ENCODE results near the gene AVP. TPM values are rescaled to one million over a fixed set of nuclear protein-coding genes. Genes with fewer than 3 reads are reported as not detected.
"Not testable (repeated sequence)": the region's sequence is repeated elsewhere in the genome, so short reads cannot be mapped to it uniquely, and the experiment has no call there.

AVP gene
- total and polyA plus RNA-seq, 11 donors: not detected

DNA sequence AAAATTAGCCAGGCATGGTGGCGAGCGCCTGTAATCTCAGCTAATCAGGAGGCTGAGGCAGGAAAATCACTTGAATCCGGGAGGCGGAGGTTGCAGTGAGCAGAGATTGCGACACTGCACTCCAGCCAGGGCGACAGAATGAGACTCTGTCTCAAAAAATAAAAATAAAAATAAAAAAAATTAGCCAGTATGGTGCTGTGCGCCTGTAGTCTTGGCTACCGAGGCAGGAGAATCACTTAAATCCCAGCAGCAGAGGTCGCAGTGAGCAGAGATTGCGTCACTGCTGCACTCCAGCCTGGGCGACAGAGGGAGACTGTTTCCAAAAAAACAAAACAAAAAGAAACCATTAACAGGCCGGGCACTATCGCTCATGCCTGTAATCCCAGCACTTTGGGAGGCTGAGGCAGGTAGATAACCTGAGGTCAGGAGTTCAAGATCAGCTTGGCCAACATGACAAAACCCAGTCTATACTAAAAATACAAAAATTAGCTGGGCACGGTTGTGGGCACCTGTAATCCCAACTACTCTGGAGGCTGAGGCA, 33.4 kb upstream of the AVP start:
- not testable (repeated sequence) for H3K27me3 ChIP-seq, H3K9me3 ChIP-seq
- peak; percentile 59 to 86 (median 82) for ATAC-seq
- peaks cover 0 to 21% (median 2%) of the 10 kb centered on the region in 12 donors for H3K4me1 ChIP-seq
- peaks cover 0 to 32% (median 25%) of the 10 kb centered on the region in 9 donors for H3K36me3 ChIP-seq
- H3K4me3 ChIP-seq: peak overlapping the region in 3 of 12 donors; percentile 4 to 25 (median 20)
- intact Hi-C loops (cut with DNase I): loop anchor here in 5 of 10 donors (5.0 to 10.0 kb wide), 2 partner anchors 66 to 157 kb away; no protein-coding TSS in a partner anchor
- peak overlapping the region in 8 of 12 donors; percentile 16 to 67 (median 41) for H3K27ac ChIP-seq
- DNase-seq: peak; percentile 44 to 76 (median 68)
- TF ChIP-seq, protein P1, sequence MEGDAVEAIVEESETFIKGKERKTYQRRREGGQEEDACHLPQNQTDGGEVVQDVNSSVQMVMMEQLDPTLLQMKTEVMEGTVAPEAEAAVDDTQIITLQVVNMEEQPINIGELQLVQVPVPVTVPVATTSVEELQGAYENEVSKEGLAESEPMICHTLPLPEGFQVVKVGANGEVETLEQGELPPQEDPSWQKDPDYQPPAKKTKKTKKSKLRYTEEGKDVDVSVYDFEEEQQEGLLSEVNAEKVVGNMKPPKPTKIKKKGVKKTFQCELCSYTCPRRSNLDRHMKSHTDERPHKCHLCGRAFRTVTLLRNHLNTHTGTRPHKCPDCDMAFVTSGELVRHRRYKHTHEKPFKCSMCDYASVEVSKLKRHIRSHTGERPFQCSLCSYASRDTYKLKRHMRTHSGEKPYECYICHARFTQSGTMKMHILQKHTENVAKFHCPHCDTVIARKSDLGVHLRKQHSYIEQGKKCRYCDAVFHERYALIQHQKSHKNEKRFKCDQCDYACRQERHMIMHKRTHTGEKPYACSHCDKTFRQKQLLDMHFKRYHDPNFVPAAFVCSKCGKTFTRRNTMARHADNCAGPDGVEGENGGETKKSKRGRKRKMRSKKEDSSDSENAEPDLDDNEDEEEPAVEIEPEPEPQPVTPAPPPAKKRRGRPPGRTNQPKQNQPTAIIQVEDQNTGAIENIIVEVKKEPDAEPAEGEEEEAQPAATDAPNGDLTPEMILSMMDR (IDR thresholded peaks at IDR 0.05): peak; percentile 45 to 84 (median 60)
- 48 to 62% (median 58%) methylated on average over 14 of the region's 14 CpGs for WGBS, 4 donors

DNA sequence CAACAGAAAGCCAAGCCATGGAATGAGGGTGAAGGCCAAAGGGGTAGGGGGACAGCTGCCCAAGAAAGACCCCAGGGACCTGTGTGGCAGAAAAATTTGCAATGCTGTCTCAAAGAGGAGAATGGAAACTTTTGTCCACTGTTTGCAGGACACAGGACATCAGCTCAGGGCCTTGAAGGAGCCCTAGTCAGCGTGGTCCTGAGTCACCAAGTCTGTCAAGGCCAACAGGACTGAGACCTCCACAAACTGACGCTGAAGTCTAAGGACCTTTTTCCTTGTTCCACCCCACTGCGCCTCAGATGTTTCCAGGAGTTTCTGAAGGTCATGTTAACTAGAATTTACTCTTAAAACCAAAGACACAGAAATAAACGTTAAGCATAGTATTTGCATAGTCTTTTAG, 31.8 kb upstream of the AVP start:
- WGBS, 4 donors: 89 to 94% (median 93%) methylated on average over 4 of the region's 4 CpGs

DNA sequence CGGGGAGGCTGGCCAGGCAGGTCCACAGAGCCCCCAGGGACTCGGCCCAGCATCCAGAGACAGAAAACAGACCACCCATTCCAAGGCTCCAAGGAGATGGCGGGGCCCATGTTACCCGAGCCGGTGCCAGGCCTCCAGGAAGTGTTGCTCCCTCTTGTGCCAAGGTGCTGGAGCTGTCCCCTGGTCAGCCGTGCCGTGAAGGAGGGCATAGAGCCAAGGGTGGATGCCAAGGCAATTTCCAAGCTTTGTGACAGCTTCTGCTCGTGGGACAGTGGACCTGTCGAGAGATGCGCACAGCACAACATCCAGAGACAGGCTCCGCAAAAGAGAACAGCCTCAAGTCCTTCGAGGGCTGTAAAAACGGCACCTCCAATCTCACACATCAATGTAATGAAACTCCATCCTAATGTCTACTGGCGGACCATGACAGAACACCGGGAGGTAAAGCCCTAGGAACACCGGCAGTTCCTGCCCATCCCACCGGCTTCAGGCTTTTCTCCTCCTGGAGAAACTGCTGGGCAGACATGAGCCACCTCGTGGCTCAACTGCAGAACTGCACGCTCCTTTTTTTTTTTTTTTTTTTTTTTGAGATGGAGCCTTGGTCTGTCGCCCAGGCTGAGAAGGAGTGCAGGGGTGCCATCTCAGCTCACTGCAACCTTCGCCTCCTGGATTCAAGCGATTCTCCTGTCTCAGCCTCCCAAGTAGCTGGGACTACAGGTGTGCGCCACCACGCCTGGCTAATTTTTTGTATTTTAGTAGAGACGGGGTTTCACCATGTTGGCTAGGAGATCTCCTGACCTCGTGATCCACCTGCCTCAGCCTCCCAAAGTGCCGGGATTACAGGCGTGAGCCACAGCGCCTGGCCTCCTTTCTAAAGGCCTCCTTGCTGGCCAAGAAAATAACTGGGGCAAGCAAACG, 30.9 kb upstream of the AVP start:
- Histone ChIP-seq H3K27ac (no peak overlapping the region), H3K36me3 (peaks cover 0 to 15% (median 3%) of the 10 kb centered on the region in 9 donors), H3K4me1 (peaks cover 0 to 10% (median 2%) of the 10 kb centered on the region in 12 donors), H3K9me3 (no peaks in the 10 kb centered on the region), H3K27me3 (no peaks in the 10 kb centered on the region), H3K4me3 (no peak overlapping the region)
- ATAC-seq (peak in 3 of 4 donors; percentile 49 to 59 (median 50)), DNase-seq (peak in 1 of 5 donors; percentile 53)
- no peak for TF ChIP-seq POLR2A (IDR thresholded peaks at IDR 0.05)
- TF ChIP-seq, protein P1 (IDR thresholded peaks at IDR 0.05): peak; percentile 64 to 83 (median 74)
- 52 to 55% (median 53%) methylated on average over 29 to 30 of the region's 30 CpGs for WGBS, 4 donors
- intact Hi-C loops (cut with DNase I): loop anchor here in 8 of 10 donors (2.0 to 10.0 kb wide), 3 partner anchors 61 to 159 kb away; no protein-coding TSS in a partner anchor

More for the DNA sequence above, 31.8 kb upstream of the AVP start:
- no peak for TF ChIP-seq POLR2A (IDR thresholded peaks at IDR 0.05)
- TF ChIP-seq, protein P1 (IDR thresholded peaks at IDR 0.05): no peak
- H3K4me1 ChIP-seq: peaks cover 0 to 14% (median 2%) of the 10 kb centered on the region in 12 donors
- H3K27ac ChIP-seq: no peak overlapping the region
- peaks cover 0 to 17% (median 10%) of the 10 kb centered on the region in 9 donors for H3K36me3 ChIP-seq
- ATAC-seq: no peak
- intact Hi-C loops (cut with DNase I): loop anchor here in 5 of 10 donors (5.0 to 10.0 kb wide), 2 partner anchors 64 to 158 kb away; no protein-coding TSS in a partner anchor
- no peak overlapping the region for H3K4me3 ChIP-seq
- DNase-seq: peak in 1 of 5 donors; percentile 17
- no peaks in the 10 kb centered on the region for H3K27me3 ChIP-seq
- H3K9me3 ChIP-seq: no peaks in the 10 kb centered on the region

DNA sequence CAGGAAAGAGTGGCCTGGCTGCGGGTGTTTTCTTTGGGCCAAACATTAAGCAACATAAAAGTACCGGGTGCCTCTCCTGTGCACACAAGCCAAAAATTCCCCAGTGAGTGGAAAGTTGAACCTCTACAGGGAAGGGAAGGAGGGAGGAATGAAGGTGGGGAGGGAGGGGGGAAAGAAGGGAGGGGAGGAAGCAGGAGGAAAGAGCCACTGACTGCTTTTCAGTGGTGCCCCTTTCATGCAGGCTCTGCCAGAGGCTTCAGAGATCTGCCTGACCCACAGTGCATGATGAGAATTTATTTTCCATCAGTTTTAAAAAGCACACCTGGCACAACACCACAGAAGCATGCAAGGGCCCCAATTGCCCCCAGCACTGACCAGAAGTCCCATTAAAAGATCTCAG, 27.5 kb upstream of the AVP start:
- H3K27ac ChIP-seq: no peak overlapping the region
- WGBS, 4 donors: 82 to 98% (median 90%) methylated on average over 2 of the region's 2 CpGs
- no peaks in the 10 kb centered on the region for H3K9me3 ChIP-seq
- no peaks in the 10 kb centered on the region for H3K27me3 ChIP-seq
- no peak overlapping the region for H3K4me3 ChIP-seq
- peaks cover 0 to 41% (median 19%) of the 10 kb centered on the region in 9 donors for H3K36me3 ChIP-seq
- intact Hi-C loops (cut with DNase I): loop anchor here in 4 of 10 donors (2.0 to 10.0 kb wide), 3 partner anchors 45 to 163 kb away; no protein-coding TSS in a partner anchor
- no peak for ATAC-seq
- TF ChIP-seq POLR2A (IDR thresholded peaks at IDR 0.05): no peak
- TF ChIP-seq, protein P1 (IDR thresholded peaks at IDR 0.05): no peak
- H3K4me1 ChIP-seq: peaks cover 0 to 8% (median 0%) of the 10 kb centered on the region in 12 donors
- no peak for DNase-seq
